ENCODE measurements around the gene GOLGA6C.
"Not testable (repeated sequence)": the region's sequence is repeated elsewhere in the genome, so short reads cannot be mapped to it uniquely, and the experiment has no call there.

The GOLGA6C gene

GRCh38 chr15:75258620-75259343, 648 bp downstream of the GOLGA6C start:
- not testable (repeated sequence) for DNase-seq

DNA sequence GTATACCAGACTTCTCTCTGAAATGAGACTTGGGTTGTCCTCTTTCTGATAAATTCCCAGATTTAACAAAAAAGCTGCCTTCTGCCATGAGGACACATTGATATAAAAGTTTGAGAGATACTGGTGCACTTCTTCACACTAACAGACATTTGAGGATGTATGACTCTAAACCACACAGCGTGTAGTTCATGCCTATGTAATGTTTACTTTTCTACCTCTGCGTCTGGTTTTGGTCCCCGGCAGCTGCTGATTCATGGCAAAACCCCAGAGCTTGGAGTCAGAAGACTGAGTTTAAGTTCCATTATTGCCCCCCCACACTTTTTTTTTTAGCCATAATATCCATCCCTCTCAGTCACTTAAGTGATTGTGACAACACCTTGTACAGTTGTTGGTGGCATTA, 1.7 kb downstream of the GOLGA6C start:
- DNase-seq = not testable (repeated sequence)

GRCh38 chr15:75273751-75274359, 15.7 kb downstream of the GOLGA6C start:
- not testable (repeated sequence) for DNase-seq

DNA sequence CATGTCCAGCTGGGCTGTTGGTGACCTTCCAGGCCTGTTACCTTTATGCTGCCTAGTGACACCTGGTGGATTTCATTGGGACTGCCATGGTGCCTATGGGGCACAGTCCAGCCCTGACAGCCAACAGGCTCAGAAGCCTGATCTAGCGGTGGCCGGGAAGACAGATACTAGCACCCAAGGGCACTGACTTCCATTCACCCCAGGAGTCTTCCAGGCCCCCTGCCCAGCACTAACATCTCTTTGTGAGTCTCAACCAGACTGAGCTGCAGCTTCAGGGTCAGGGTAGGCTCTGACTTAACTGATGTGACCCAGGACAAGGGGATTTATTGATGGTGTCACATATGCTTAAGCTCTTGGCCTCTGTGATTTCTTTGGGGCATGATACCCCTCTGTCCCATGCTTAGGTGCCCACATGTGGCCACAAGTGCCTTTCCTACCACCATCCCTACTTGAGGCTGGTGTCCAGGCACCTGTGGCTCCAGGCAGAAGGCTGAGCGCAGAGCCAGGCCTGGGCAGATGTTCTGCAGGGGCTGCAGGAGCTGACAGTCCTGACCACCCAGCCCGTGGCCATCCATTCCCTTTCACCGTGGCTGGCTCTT, 16.5 kb downstream of the GOLGA6C start:
- DNase-seq = not testable (repeated sequence)

DNA sequence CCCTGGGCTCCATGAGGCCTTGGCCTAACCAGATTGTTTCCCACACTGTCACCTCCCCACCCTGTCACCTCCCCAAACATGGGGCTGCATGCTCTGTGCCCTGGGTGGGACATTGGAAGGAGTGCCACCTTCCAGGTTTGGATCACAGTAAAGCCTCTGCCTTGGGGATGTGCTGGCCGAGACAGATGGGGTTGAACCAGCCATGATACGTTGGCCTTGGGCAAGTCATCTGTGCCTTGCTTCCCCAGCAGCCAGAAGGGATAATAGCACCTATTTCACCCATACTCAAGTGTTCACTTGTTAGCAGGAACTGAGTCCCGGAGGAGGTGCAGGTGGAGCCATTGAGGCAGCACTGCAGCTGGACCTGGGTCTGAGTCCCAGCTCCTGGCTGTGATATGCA, 17.5 kb downstream of the GOLGA6C start:
- not testable (repeated sequence) for DNase-seq

GRCh38 chr15:75278497-75278896, 20.4 kb downstream of the GOLGA6C start:
- not testable (repeated sequence) for DNase-seq

GRCh38 chr15:75282572-75282971, 24.4 kb downstream of the GOLGA6C start, which contains the start of gene GOLGA6D:
Gene GOLGA6D, plus strand, starts transcription at chr15:75282835. Its CDS starts 41 bp downstream, at chr15:75282876.
- not testable (repeated sequence) for DNase-seq

DNA sequence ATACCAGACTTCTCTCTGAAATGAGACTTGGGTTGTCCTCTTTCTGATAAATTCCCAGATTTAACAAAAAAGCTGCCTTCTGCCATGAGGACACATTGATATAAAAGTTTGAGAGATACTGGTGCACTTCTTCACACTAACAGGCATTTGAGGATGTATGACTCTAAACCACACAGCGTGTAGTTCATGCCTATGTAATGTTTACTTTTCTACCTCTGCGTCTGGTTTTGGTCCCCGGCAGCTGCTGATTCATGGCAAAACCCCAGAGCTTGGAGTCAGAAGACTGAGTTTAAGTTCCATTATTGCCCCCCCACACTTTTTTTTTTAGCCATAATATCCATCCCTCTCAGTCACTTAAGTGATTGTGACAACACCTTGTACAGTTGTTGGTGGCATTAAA, 26.0 kb downstream of the GOLGA6C start:
- not testable (repeated sequence) for DNase-seq

GRCh38 chr15:75293660-75294059, 35.5 kb downstream of the GOLGA6C start:
- not testable (repeated sequence) for DNase-seq

DNA sequence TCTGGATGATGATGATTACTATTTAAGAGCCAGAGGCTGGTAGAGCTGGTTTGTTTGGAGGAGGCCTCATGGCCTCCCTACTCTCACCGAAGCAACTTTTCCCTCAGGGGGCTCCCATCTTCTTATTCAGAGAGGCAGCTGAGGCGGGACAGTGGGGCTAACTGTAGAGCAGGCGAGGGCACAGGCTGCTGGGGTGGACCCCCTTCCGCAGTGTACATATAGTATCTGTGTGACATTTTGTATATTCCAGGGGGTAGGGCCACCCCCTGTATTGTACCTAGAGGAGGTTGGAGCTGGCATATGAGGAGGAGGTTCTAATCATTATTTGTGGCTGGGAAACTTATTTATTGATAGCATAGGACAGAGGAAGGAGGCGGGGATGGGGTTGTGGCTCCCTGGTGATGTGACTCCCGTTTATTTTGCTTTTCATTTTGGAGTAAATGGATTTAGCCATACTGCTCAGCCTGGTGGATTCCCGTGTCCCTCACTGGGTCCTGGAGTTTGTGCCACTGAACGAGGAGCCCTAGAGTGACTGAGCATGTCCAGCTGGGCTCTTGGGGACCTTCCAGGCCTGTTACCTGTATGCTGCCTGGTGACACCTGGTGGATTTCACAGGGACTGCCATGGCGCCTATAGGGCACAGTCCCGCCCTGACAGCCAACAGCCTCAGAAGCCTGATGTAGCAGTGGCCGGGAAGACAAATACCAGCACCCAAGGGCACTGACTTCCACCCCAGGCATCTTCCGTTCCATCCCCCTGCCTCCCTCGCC, 40.6 kb downstream of the GOLGA6C start:
- not testable (repeated sequence) for DNase-seq

DNA sequence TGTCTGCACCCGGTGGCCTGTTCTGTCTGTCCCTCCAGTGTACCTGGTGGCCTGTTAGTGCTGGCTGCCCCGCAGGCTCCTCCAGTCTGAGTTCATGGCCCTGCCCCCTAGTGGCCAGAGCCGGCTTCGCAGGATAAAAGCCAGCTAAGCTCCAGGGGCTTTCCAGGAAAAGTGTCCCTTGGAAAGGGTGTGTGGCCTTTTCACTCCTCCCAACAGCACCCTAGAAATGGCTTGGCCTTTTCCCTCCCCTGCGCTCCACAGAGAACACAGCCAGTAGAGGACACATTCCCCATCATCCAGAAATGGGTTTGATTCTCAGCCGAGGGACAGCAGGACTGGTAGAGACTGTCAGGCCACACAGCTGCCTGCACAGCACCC, 41.2 kb downstream of the GOLGA6C start:
- DNase-seq = not testable (repeated sequence)

- DNase-seq = not testable (repeated sequence)
Observed at GRCh38 chr15:75300026-75300425, 41.9 kb downstream of the GOLGA6C start.

GRCh38 chr15:75302318-75302717, 44.2 kb downstream of the GOLGA6C start:
- DNase-seq = no peak

DNA sequence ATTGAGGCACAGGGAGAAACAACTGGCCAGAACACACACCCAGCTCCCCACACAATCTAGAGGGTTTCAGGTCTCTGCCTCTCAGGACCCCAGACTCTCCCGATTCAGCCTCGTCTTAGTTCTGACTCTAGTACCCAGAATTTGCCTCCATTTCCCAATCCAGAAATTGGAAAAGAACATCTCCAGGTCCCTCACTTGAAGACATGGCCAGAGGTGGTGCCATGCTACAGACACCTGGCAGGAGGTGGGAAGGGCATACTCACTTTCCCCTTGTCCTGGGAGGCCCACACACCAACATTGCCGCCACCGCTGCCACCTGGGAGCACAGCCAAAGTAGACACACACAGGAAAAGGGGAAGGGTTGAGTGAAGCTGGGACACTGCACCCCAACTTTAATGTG, 44.6 kb downstream of the GOLGA6C start:
- DNase-seq = not testable (repeated sequence)

GRCh38 chr15:75306188-75306587, 48.1 kb downstream of the GOLGA6C start:
- no peak for DNase-seq

- DNase-seq = peak; percentile 23
Observed at GRCh38 chr15:75307778-75308390, 49.8 kb downstream of the GOLGA6C start.

GRCh38 chr15:75309711-75310110, 51.6 kb downstream of the GOLGA6C start:
- no peak for DNase-seq

DNA sequence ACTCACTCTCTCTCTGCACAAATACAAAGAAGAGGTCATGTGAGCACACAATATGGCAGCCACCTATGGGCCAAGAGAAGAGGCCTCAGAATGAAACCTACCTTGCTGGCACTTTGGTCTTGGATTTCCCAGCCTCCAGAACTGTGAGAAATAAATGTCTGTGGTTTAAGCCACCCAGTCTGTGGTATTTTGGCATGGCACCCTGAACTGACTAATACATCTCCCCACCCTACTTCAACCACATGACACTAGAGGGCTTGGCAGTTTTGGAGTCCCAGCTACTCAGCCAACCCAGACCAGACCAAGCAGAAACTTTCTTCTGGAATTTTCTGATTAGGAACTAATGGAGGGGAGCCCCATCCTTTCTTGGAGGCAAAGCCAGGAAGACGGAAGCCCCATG, 54.4 kb downstream of the GOLGA6C start:
- not testable (repeated sequence) for DNase-seq

DNA sequence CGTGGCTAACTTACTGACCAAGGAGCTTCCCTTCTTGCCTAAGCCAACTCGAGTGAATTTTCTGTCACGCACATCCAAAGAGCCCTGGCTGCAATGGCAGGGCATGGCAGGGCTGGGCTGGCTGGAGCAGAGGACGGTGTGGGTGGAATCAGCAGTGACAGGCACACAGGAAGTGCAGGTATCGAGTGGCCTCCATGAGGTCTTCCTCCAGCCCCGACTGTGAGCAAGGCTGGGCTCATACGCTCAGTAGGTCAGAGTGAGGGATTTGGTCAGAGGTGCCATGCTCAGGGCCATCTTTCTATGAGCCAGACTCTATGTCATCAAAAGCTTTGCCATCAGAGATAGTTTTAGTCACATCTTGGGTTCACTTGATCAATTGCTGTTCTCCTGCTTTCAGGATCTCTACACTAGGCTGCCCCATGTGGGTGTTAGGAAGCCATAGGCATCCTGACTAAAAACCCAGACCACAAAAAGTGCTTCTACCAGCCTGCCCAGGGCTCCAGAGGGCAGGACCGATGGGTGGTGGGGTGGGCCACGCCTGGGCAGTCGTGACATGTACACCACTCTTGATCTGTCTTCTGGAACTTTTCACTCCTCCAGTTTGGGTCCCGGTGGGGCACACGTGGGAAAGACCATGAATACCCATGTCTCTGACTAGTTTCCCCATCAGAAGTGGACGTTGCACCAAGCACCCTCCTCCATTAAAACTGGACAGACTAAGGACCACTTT, 55.1 kb downstream of the GOLGA6C start:
- no peak for DNase-seq

DNA sequence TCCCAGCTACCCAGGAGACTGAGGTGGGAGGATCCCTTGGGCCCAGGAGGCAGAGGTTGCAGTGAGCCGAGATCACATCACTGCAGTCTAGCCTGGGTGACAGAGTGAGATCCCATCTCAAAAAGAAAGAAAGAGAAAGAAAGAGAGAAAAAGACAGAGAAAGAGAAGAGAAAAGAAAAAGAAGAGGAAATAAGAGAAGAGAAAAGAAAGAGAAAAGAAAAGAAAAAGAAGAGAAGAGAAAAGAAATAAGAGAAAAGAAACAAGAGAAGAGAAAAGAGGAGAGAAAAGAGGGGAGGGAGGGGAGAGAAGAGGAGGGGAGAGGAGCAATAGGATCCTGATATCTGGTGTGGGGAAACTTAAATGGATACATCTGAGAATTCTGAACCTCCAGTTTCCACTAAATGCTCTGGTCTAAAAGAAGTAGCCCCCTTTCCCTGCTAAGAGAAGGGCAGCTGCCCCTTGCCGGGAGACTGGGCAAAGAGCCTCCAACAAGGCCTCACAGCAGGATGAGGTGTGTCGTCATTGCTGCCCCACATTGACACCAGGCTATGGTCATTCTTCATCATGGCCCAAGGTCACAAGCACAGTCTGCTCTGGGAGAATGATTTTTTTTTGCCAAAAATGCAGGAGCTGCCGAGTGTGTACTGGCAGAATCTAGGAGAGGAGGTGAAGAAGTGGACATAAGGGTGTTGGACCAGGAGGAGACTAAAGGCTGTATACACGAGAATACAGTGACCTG, 56.6 kb downstream of the GOLGA6C start:
- DNase-seq = no peak

DNA sequence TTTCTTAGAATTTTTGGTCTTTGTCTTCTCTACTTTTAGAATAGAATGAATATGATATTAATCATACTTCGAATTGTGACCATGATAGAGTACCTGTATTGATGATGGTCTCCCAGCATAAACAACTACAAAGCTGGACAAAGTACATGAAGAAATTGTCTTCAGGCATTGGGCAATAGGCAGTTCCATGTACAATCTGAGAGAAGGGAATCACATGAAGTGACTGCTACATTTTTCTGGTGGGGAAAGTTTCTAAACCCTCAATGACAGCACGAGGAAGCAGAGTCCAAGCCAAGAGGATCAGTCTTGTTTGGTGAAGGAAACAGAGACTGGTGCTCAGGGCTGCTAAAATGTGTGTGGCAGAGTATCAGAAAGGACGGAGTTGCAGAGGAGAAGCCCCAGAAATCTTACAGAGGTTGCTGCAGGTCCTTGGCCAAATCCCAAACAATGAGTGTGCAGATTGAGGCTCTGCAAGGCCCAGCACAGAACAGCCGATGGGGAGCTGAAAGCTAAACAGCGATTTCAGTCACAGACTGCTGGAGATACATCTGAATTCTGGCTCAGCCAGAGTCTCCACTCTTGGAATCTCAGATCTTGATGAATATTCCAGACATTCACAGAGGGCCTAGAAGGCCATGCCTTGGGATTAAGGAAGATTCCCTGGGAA, 61.2 kb downstream of the GOLGA6C start:
- DNase-seq = not testable (repeated sequence)

Measured in NCI-H2107 (cell line).